ENCODE results near the gene EDN3.

DNA sequence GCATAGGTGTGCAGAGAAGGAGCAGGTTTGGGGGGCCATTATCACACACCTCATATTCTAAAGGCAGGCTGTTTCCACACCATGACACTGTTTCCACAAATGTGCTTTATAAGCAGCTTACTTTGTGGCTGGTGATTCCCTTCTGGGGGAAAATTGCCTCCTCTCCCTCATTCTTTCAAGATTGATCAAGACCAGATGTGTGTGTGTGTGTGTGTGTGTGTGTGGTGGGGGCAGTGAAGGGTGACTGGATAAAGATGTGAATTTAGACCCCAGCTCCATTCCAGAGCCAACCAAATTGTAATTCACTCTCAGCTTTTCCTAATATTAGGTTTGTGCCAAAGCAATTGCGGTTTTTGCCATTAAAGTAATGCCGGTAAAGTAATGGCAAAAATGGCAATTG lies 45.6 kb downstream of the EDN3 start:
- TF ChIP-seq, protein P1, sequence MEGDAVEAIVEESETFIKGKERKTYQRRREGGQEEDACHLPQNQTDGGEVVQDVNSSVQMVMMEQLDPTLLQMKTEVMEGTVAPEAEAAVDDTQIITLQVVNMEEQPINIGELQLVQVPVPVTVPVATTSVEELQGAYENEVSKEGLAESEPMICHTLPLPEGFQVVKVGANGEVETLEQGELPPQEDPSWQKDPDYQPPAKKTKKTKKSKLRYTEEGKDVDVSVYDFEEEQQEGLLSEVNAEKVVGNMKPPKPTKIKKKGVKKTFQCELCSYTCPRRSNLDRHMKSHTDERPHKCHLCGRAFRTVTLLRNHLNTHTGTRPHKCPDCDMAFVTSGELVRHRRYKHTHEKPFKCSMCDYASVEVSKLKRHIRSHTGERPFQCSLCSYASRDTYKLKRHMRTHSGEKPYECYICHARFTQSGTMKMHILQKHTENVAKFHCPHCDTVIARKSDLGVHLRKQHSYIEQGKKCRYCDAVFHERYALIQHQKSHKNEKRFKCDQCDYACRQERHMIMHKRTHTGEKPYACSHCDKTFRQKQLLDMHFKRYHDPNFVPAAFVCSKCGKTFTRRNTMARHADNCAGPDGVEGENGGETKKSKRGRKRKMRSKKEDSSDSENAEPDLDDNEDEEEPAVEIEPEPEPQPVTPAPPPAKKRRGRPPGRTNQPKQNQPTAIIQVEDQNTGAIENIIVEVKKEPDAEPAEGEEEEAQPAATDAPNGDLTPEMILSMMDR (IDR thresholded peaks at IDR 0.05), result no peak
- no peak for TF ChIP-seq POLR2A (IDR thresholded peaks at IDR 0.05)
